D721Med (cell line): ENCODE measurements around the gene FOXN4.

Experiments used
- DNase-seq: peaks from one replicate; pipeline ENCODE4 v3.0.0; 2011; ENCODE audit warnings: low spot score; ENCODE audit not compliant: insufficient read length
- FAIRE-seq: peaks from 2 replicates; lab custom pipeline; 2011; peaks lifted over from hg19 to GRCh38; lab: Jason Lieb, UNC
- TF ChIP-seq, protein P1 (sequence below): IDR thresholded peaks from 2 replicates; pipeline ENCODE4 v1.5.1; 2012; ENCODE audit warnings: mild to moderate bottlenecking, control low read depth; ENCODE audit not compliant: insufficient read depth; ENCODE audit errors: missing control alignments

The FOXN4 gene

DNA sequence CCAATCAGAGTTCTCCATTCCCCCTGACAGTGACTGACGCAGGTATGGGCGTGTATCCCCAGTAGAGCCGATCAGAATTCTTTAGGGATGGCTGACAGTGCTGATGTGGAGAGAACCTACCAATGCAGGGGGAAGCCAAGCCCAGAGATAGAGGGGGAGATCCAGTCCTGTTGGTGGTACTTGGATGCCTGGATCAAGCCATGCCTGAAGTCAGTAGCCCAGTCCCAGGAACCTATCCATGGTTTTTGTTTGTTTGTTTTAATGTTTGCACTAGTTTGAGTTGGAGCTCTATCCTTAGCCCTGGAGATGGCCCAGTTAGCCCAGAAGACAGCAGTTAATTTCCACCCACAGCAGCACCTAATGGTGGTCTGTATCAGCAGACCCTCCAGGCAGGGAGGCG, 40.2 kb downstream of the FOXN4 start:
- no peak for FAIRE-seq
- TF ChIP-seq, protein P1, sequence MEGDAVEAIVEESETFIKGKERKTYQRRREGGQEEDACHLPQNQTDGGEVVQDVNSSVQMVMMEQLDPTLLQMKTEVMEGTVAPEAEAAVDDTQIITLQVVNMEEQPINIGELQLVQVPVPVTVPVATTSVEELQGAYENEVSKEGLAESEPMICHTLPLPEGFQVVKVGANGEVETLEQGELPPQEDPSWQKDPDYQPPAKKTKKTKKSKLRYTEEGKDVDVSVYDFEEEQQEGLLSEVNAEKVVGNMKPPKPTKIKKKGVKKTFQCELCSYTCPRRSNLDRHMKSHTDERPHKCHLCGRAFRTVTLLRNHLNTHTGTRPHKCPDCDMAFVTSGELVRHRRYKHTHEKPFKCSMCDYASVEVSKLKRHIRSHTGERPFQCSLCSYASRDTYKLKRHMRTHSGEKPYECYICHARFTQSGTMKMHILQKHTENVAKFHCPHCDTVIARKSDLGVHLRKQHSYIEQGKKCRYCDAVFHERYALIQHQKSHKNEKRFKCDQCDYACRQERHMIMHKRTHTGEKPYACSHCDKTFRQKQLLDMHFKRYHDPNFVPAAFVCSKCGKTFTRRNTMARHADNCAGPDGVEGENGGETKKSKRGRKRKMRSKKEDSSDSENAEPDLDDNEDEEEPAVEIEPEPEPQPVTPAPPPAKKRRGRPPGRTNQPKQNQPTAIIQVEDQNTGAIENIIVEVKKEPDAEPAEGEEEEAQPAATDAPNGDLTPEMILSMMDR = no peak
- no peak for DNase-seq

DNA sequence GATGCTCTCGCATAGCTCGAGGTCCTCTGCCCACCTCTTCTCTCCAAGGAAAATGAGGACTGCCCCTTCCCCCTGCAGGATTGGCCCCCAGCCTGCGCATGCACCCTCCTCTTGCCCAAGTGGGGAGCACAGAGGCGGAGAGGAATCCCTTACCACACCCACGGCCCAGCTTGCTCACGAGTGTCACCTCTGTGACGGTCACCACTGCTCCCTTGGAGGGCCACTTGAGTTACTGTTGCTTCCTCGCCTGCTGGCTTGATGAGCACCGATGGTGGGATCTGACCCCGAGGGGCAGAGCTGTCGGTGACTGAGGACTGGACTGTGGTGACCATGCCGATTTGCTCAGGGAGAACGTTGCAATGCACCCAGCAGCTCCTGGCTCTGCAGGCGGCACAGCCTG, 41.7 kb downstream of the FOXN4 start:
- TF ChIP-seq, protein P1 = no peak
- no peak for DNase-seq
- FAIRE-seq = no peak

DNA sequence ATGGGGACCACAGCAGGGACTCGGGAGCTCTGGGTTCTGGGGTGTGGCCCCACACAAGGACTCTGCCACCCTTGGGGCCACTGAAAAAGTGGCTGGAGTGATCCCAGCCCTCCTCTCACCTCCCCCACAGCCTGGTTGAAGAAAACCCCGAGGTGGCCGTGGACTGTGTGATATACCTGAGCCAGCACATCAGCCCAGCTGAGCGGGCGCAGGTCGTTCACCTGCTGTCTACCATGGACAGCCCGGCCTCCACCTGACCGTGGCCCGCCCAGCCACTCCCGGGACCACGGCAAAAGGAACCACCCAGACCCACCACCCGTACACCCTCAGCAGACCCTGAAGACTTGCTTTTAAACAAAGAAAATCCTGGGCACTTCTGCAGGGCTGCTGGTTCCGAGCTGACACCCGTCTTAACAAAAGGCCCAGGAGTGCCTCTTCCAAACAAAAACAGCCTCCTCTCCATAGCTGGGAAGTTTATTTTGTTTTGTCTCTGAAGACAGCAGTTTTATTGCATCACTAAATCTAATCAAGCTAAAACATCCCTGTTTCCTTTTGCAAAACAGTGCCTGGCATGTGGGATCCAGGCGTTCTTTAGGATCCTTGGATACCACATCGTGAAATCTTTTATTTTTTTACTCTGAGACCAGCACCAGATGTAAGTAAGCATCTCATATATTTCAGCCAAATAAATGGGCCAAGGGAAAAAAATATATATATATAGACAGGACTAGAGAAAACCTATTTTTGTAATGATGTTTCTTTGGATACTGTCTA, 42.8 kb downstream of the FOXN4 start:
- TF ChIP-seq, protein P1 = no peak
- DNase-seq (no peak), FAIRE-seq (no peak)

DNA sequence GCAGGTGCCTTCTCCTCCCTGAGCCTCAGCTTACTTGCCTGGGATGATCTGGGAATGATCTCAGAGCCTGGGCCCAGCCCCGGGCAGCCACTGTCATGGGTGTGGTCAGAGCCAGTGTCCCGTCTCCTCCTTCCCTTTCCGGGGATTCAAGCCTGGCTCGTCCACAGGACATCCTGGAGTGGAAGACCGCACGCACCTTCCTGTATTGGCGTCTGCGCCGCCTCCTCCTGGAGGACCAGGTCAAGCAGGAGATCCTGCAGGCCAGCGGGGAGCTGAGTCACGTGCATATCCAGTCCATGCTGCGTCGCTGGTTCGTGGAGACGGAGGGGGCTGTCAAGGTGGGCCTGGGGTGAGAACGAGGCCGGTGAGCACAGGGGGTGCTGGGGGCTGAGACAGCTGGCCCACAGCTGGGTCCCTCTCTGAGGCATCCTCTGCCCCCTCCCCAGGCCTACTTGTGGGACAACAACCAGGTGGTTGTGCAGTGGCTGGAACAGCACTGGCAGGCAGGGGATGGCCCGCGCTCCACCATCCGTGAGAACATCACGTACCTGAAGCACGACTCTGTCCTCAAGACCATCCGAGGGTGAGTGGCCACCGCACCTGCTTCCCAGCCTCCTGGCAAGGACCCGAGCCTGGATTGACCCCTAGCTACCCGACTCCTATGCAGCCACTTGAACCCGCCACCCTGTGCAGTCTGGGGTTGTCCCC, 44.0 kb downstream of the FOXN4 start:
- FAIRE-seq (no peak), DNase-seq (no peak)
- TF ChIP-seq, protein P1 = no peak

DNA sequence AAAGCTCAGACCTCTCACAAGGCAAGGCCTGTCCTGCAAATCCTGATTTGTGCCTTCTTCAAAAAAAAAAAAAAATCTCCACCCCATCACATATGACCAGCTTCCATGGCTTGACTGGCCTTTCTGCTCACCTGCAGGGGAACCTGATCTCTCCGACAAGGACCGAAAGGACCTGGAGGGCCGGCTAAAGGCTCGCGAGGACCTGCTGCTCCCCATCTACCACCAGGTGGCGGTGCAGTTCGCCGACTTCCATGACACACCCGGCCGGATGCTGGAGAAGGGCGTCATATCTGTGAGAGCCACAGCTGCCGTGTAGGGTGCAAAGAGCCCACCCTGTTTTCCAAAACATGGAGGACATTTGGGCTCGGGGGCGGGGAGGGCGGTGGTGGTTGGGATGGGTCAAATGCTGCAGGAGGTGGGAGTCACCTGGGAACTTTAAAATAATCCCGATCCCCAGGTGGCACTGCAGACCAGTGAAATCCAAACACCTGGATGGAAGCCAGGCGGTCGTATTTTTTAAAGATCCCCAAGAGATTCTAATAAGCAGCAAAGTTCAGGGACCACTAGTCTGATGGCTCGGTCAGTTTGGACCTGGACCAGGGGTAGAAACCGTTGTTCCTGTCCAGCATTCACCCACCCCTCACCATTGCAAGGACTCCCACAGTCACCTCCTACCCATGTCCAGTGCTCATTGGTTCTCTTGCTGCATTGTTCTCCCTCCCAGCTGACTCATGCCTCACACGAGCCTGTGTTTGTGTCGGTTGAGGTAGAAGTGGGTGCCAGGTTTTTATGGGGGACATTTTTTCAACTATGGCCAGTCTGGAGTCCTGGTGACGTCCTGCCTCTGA, 44.8 kb downstream of the FOXN4 start:
- TF ChIP-seq, protein P1 = peak; percentile 83
- FAIRE-seq = no peak
- DNase-seq = peak; percentile 85

DNA sequence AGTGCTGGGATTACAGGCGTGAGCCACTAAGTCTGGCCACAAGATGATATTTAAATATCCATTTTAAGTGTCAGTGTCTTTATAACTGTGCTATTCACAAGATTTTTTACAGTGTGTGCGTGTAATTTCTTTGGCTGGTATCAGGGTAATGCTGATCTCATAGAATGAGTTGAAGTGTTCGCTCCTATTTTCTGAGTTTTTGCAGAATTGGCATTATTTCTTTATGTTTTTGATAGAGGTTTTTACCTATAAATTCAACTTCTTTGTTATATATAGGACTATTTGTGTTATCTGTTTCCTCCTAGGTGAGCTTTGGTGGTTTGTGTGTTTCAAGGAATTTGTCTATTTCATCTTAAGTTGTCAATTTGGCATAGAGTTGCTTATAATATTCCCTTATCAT, 45.6 kb downstream of the FOXN4 start:
- no peak for FAIRE-seq

More for the DNA sequence above, 45.6 kb downstream of the FOXN4 start:
- TF ChIP-seq, protein P1 = no peak
- no peak for DNase-seq
